CD14-positive monocyte (primary cell): ENCODE data around the gene SLCO2B1. TPM values are rescaled to one million over a fixed set of nuclear protein-coding genes. Genes with fewer than 3 reads are reported as not detected.

Experiments
- DNase-seq, 3 donors: peaks; one replicate each; pipeline ENCODE4 v3.0.0-alpha.2; 2011 to 2022
- H2AFZ ChIP-seq: 2 replicates; pipeline ENCODE4 v1.6.0; 2012; ENCODE audit warnings: mild to moderate bottlenecking, low read depth, low read length, inconsistent platforms; ENCODE audit not compliant: insufficient read depth, poor library complexity, severe bottlenecking
- H3K27ac ChIP-seq, 2 donors: 1 replicate in 1 of 2; 2 replicates in 1 of 2; pipeline ENCODE4 v1.5.1; 2012 to 2013; ENCODE audit warnings: low read length in 2 of 2, control low read depth in 1 of 2, inconsistent platforms in 1 of 2, low read depth in 1 of 2, mild to moderate bottlenecking in 1 of 2
- H3K27me3 ChIP-seq, 2 donors: one replicate each; pipeline versions ENCODE4 v1.6.0 to v1.6.1; 2011 to 2013; ENCODE audit warnings: low read length in 2 of 2; ENCODE audit not compliant: control insufficient read depth in 2 of 2, insufficient read depth in 2 of 2
- H3K36me3 ChIP-seq, 2 donors: replicated peaks in 1 of 2; 1 replicate in 1 of 2; 2 replicates in 1 of 2; pipeline versions ENCODE4 v1.5.1 to v1.6.1; 2012 to 2013; ENCODE audit warnings: low read length in 2 of 2, control low read depth in 1 of 2, inconsistent platforms in 1 of 2, mild to moderate bottlenecking in 1 of 2; ENCODE audit not compliant: insufficient read depth in 2 of 2, control insufficient read depth in 1 of 2
- H3K4me1 ChIP-seq, 2 donors: 1 replicate in 1 of 2; 2 replicates in 1 of 2; pipeline versions ENCODE4 v1.5.1 to v1.6.1; 2012 to 2013; ENCODE audit warnings: low read length in 2 of 2, control low read depth in 1 of 2, inconsistent platforms in 1 of 2, mild to moderate bottlenecking in 1 of 2, moderate library complexity in 1 of 2; ENCODE audit not compliant: insufficient read depth in 2 of 2, control insufficient read depth in 1 of 2
- H3K4me2 ChIP-seq: replicated peaks from 2 replicates; pipeline ENCODE3; 2012; ENCODE audit warnings: low read length, moderate library complexity, mild to moderate bottlenecking; ENCODE audit not compliant: poor library complexity, severe bottlenecking; ENCODE audit errors: extremely low read depth
- H3K4me3 ChIP-seq, 3 experiments: fragments of 200-600 bp in 1 of 3; sonication (generic) in 1 of 3; replicated peaks in 1 of 3; 1 replicate in 2 of 3; 2 replicates in 1 of 3; pipeline ENCODE4 v1.5.1; 2011 to 2013; ENCODE audit warnings: low read length in 3 of 3, mild to moderate bottlenecking in 3 of 3, control low read depth in 2 of 3, low read depth in 2 of 3, inconsistent platforms in 1 of 3, moderate library complexity in 1 of 3
- H3K79me2 ChIP-seq: 2 replicates; pipeline ENCODE4 v1.6.0; 2012; ENCODE audit warnings: mild to moderate bottlenecking, control low read depth, inconsistent platforms, low read length, moderate library complexity; ENCODE audit not compliant: insufficient read depth
- H3K9ac ChIP-seq: 2 replicates; pipeline ENCODE4 v1.6.0; 2017; ENCODE audit warnings: low read length, mild to moderate bottlenecking; ENCODE audit not compliant: insufficient read depth, poor library complexity, severe bottlenecking
- H3K9me3 ChIP-seq, 2 donors: replicated peaks in 1 of 2; 1 replicate in 1 of 2; 2 replicates in 1 of 2; pipeline versions ENCODE4 v1.5.1 to v1.6.1; 2012 to 2013; ENCODE audit warnings: low read length in 2 of 2, control low read depth in 1 of 2; ENCODE audit not compliant: control insufficient read depth in 1 of 2, insufficient read depth in 1 of 2
- H4K20me1 ChIP-seq: 2 replicates; pipeline ENCODE4 v1.6.0; 2012; ENCODE audit warnings: mild to moderate bottlenecking, low read length, control low read depth, moderate library complexity; ENCODE audit not compliant: insufficient read depth
- H3K27ac Mint-ChIP-seq, 7 donors: one replicate each; pipeline ENCODE4 v1.8.0; 2020; ENCODE audit warnings: mild to moderate bottlenecking in 7 of 7, mixed read lengths in 7 of 7, moderate library complexity in 6 of 7, inconsistent platforms in 2 of 7
- H3K27me3 Mint-ChIP-seq, 3 donors: one replicate each; pipeline ENCODE4 v1.8.0; 2021 to 2022; ENCODE audit warnings: low read depth in 3 of 3, mild to moderate bottlenecking in 3 of 3, mixed read lengths in 3 of 3, moderate library complexity in 3 of 3, inconsistent platforms in 1 of 3
- H3K36me3 Mint-ChIP-seq, 2 donors: one replicate each; pipeline ENCODE4 v1.8.0; 2020; ENCODE audit warnings: mixed read lengths in 2 of 2, inconsistent platforms in 1 of 2, mild to moderate bottlenecking in 1 of 2
- H3K4me1 Mint-ChIP-seq: one replicate; pipeline ENCODE4 v1.8.0; 2020; ENCODE audit warnings: mild to moderate bottlenecking, mixed read lengths
- H3K4me3 Mint-ChIP-seq, 2 donors: one replicate each; pipeline ENCODE4 v1.8.0; 2020; ENCODE audit warnings: mild to moderate bottlenecking in 2 of 2, mixed read lengths in 2 of 2, moderate library complexity in 1 of 2
- H3K9me3 Mint-ChIP-seq, 7 donors: one replicate each; pipeline ENCODE4 v1.8.0; 2020 to 2022; ENCODE audit warnings: mixed read lengths in 7 of 7, mild to moderate bottlenecking in 6 of 7, moderate library complexity in 6 of 7, inconsistent platforms in 2 of 7
- CTCF ChIP-seq: fragments of 200-600 bp; IDR thresholded peaks from one replicate; pipeline ENCODE4 v1.8.0; 2022; ENCODE audit warnings: antibody characterized with exemption, mild to moderate bottlenecking
- WGBS: methylation state at CpG from one replicate; pipeline ENCODE4 v1.1.5; 2013; ENCODE audit warnings: missing lambda C conversion rate; ENCODE audit not compliant: insufficient coverage; 5-methylcytosine and 5-hydroxymethylcytosine counted together
- intact Hi-C, 2 donors: fragments of 100-400 bp; cut with micrococcal nuclease; formaldehyde crosslinking; loops; one replicate each; pipeline versions ENCODE4 v1.15.0 to v1.15.1; 2023
- polyA plus RNA-seq, 3 donors: library from polyadenylated mRNA; depleted of rRNA in 1 of 3; unstranded in 2 of 3; stranded (reverse) in 1 of 3; fragments of 300-500 nt in 2 of 3; fragments of >200 nt in 1 of 3; fragmentation: Illumina TruSeq in 2 of 3; gene quantifications; 1 replicate in 2 of 3; 2 replicates in 1 of 3; pipeline ENCODE4 v1.2.3, GENCODE V29; 2012 to 2021

The SLCO2B1 gene
- polyA plus RNA-seq, 3 donors, result 0.13 to 0.47 TPM; not detected in 1

- TF ChIP-seq CTCF, result no peak
- H3K27ac Mint-ChIP-seq, result no peak overlapping the region
- H3K36me3 ChIP-seq, result no peaks in the 10 kb centered on the region
- peaks cover 0 to 12% (median 5%) of the 10 kb centered on the region in 7 donors for H3K9me3 Mint-ChIP-seq
- no peak overlapping the region for H3K4me2 ChIP-seq
- peaks cover 4 to 6% of the 10 kb centered on the region in 2 donors for H3K36me3 Mint-ChIP-seq
- peaks cover 42 to 53% (median 46%) of the 10 kb centered on the region in 3 donors for H3K27me3 Mint-ChIP-seq
- H3K79me2 ChIP-seq, result no peaks in the 10 kb centered on the region
- H3K4me3 ChIP-seq, result no peak overlapping the region
- no peak for DNase-seq
- no peak overlapping the region for H3K27ac ChIP-seq
- H3K27me3 ChIP-seq, result peaks cover 27 to 37% of the 10 kb centered on the region in 2 donors
- no peak overlapping the region for H2AFZ ChIP-seq
- H3K9ac ChIP-seq, result no peak overlapping the region
- no peak overlapping the region for H3K4me3 Mint-ChIP-seq
- peaks cover 4 to 19% of the 10 kb centered on the region in 2 donors for H3K4me1 ChIP-seq
- no CpG with 5 or more reads among the region's 5 CpGs for WGBS
- intact Hi-C loops, result loop anchor here (5.0 kb wide), 3 partner anchors 103 to 318 kb away; no protein-coding TSS in a partner anchor
- H3K4me1 Mint-ChIP-seq, result peaks cover 5% of the 10 kb centered on the region
- H4K20me1 ChIP-seq, result no peaks in the 10 kb centered on the region
- H3K9me3 ChIP-seq, result peaks cover 0 to 7% of the 10 kb centered on the region in 2 donors
Measured at GRCh38 chr11:75245356-75246005, 94.6 kb downstream of the SLCO2B1 start.

GRCh38 chr11:75246006-75246670 is 95.2 kb downstream of the SLCO2B1 start:
- peaks cover 0 to 12% (median 5%) of the 10 kb centered on the region in 7 donors for H3K9me3 Mint-ChIP-seq
- DNase-seq, result no peak
- intact Hi-C loops, result loop anchor here (5.0 kb wide), 3 partner anchors 104 to 319 kb away; no protein-coding TSS in a partner anchor
- H3K27ac Mint-ChIP-seq, result no peak overlapping the region
- Histone ChIP-seq H3K4me2 (no peak overlapping the region), H3K9ac (no peak overlapping the region), H3K27me3 (peaks cover 27 to 34% of the 10 kb centered on the region in 2 donors), H3K4me1 (peaks cover 4 to 13% of the 10 kb centered on the region in 2 donors), H4K20me1 (no peaks in the 10 kb centered on the region), H3K27ac (no peak overlapping the region), H3K79me2 (no peaks in the 10 kb centered on the region), H3K4me3 (no peak overlapping the region), H3K36me3 (no peaks in the 10 kb centered on the region), H2AFZ (no peak overlapping the region), H3K9me3 (peaks cover 0 to 4% of the 10 kb centered on the region in 2 donors)
- peaks cover 4 to 6% of the 10 kb centered on the region in 2 donors for H3K36me3 Mint-ChIP-seq
- H3K4me1 Mint-ChIP-seq, result peaks cover 5% of the 10 kb centered on the region
- 81% methylated on average over 5 of the region's 7 CpGs for WGBS
- no peak overlapping the region for H3K4me3 Mint-ChIP-seq
- H3K27me3 Mint-ChIP-seq, result peaks cover 42 to 56% (median 48%) of the 10 kb centered on the region in 3 donors
- no peak for TF ChIP-seq CTCF
